Kidney (tissue), 14 donors: ENCODE results near the gene CPT1C. TPM values are rescaled to one million over a fixed set of nuclear protein-coding genes. Genes with fewer than 3 reads are reported as not detected.

Experiments
- DNase-seq, 5 donors: peaks; one replicate each; pipeline ENCODE4 v3.0.0-alpha.2; 2013 to 2020
- FAIRE-seq: peaks from 2 replicates; lab custom pipeline; 2012; peaks lifted over from hg19 to GRCh38; lab: Jason Lieb, UNC
- H3K27ac ChIP-seq, 2 donors: one replicate each; pipeline ENCODE4 v1.7.0; 2013; ENCODE audit warnings: low read depth in 2 of 2, low read length in 2 of 2, inconsistent platforms in 1 of 2
- H3K27me3 ChIP-seq: one replicate; pipeline ENCODE4 v1.7.1; 2013; ENCODE audit warnings: low read length, inconsistent platforms; ENCODE audit not compliant: control insufficient read depth, insufficient read depth
- H3K36me3 ChIP-seq, 3 donors: one replicate each; pipeline versions ENCODE4 v1.7.0 to v1.7.1; 2013; ENCODE audit warnings: low read length in 3 of 3, control low read depth in 1 of 3, inconsistent platforms in 1 of 3; ENCODE audit not compliant: insufficient read depth in 3 of 3, control insufficient read depth in 2 of 3
- H3K4me1 ChIP-seq, 3 donors: one replicate each; pipeline versions ENCODE4 v1.7.0 to v1.7.1; 2013; ENCODE audit warnings: low read length in 3 of 3, inconsistent platforms in 1 of 3, low read depth in 1 of 3; ENCODE audit not compliant: control insufficient read depth in 2 of 3, insufficient read depth in 2 of 3
- H3K4me3 ChIP-seq, 3 donors: one replicate each; pipeline versions ENCODE4 v1.7.0 to v1.8.1; 2013; ENCODE audit warnings: low read length in 3 of 3, control low read depth in 1 of 3, inconsistent platforms in 1 of 3
- H3K9ac ChIP-seq, 3 donors: one replicate each; pipeline versions ENCODE4 v1.7.0 to v1.7.1; 2013; ENCODE audit warnings: low read length in 3 of 3, control low read depth in 1 of 3, inconsistent platforms in 1 of 3
- H3K9me3 ChIP-seq, 3 donors: one replicate each; pipeline versions ENCODE4 v1.7.0 to v1.7.1; 2013; ENCODE audit warnings: low read length in 3 of 3, control low read depth in 1 of 3, inconsistent platforms in 1 of 3; ENCODE audit not compliant: control insufficient read depth in 2 of 3, insufficient read depth in 1 of 3
- CTCF ChIP-seq: IDR thresholded peaks from 3 replicates; pipeline ENCODE4 v1.5.1; 2012; ENCODE audit warnings: mild to moderate bottlenecking, moderate library complexity, borderline replicate concordance; ENCODE audit not compliant: insufficient read depth; ENCODE audit errors: extremely low read depth
- intact Hi-C: fragments of 100-400 bp; cut with DNase I; formaldehyde crosslinking; loops from one replicate; pipeline ENCODE4 v1.11.1; 2022
- polyA plus RNA-seq: library from polyadenylated mRNA; stranded (reverse); fragments of 350-450 nt; fragmentation: Illumina TruSeq; extraction: RNeasy Lipid Tissue Mini Kit (QIAGEN cat#74804); gene quantifications from one replicate; pipeline ENCODE4 v1.2.3, GENCODE V29; 2014; ENCODE audit warnings: low read depth, low replicate concordance; ENCODE audit not compliant: insufficient read depth
- total RNA-seq: library from RNA; stranded (reverse); fragmentation: NEBNext Ultra II Directional; extraction: Animal tissue kit (Norgen Biotek cat#: 25700); gene quantifications from one replicate; pipeline ENCODE4 v1.2.1, GENCODE V29; 2021
- donor health status: control.
- donor health status: control.
- donor health status: control.
- donor health status: control.
- donor health status: control.
- donor health status: DM: yes; HTN: yes; CAD: no.
- donor health status: Normal renal cell carcinoma (clear cell type).

The CPT1C gene
- total and polyA plus RNA-seq, 2 donors from 2014 or later = 2.6 to 6.0 TPM

- TF ChIP-seq CTCF = no peak
- H3K27ac ChIP-seq = no peak overlapping the region
- peaks cover 0 to 11% (median 5%) of the 10 kb centered on the region in 3 donors for H3K36me3 ChIP-seq
- no peak overlapping the region for H3K9ac ChIP-seq
- H3K4me3 ChIP-seq = no peak overlapping the region
- FAIRE-seq = no peak
- no peaks in the 10 kb centered on the region for H3K9me3 ChIP-seq
- peaks cover 7 to 15% (median 14%) of the 10 kb centered on the region in 3 donors for H3K4me1 ChIP-seq
- no peak for DNase-seq
- no peaks in the 10 kb centered on the region for H3K27me3 ChIP-seq
- intact Hi-C loops = no loop called here
Measured at GRCh38 chr19:49643466-49643865, 47.5 kb upstream of the CPT1C start.

GRCh38 chr19:49645592-49645991, 45.3 kb upstream of the CPT1C start:
- H3K4me1 ChIP-seq = peaks cover 7 to 14% (median 13%) of the 10 kb centered on the region in 3 donors
- DNase-seq (no peak), FAIRE-seq (no peak)
- H3K27ac ChIP-seq = no peak overlapping the region
- H3K36me3 ChIP-seq = peaks cover 0 to 21% (median 10%) of the 10 kb centered on the region in 3 donors
- no peaks in the 10 kb centered on the region for H3K9me3 ChIP-seq
- no peak overlapping the region for H3K9ac ChIP-seq
- TF ChIP-seq CTCF = no peak
- no peak overlapping the region for H3K4me3 ChIP-seq
- intact Hi-C loops = no loop called here
- H3K27me3 ChIP-seq = no peaks in the 10 kb centered on the region

GRCh38 chr19:49645995-49646394, 44.9 kb upstream of the CPT1C start:
- no peak for FAIRE-seq
- H3K36me3 ChIP-seq = peaks cover 0 to 21% (median 10%) of the 10 kb centered on the region in 3 donors
- peaks cover 7 to 14% (median 10%) of the 10 kb centered on the region in 3 donors for H3K4me1 ChIP-seq
- intact Hi-C loops = no loop called here
- no peaks in the 10 kb centered on the region for H3K9me3 ChIP-seq
- H3K9ac ChIP-seq = no peak overlapping the region
- H3K4me3 ChIP-seq = no peak overlapping the region
- TF ChIP-seq CTCF = no peak
- no peak overlapping the region for H3K27ac ChIP-seq
- DNase-seq = no peak
- H3K27me3 ChIP-seq = no peaks in the 10 kb centered on the region

GRCh38 chr19:49646586-49646985, 44.3 kb upstream of the CPT1C start:
- intact Hi-C loops = no loop called here

More at GRCh38 chr19:49646586-49646985, 44.3 kb upstream of the CPT1C start:
- Histone ChIP-seq H3K9ac (no peak overlapping the region), H3K36me3 (peaks cover 0 to 21% (median 12%) of the 10 kb centered on the region in 3 donors), H3K4me3 (no peak overlapping the region), H3K9me3 (no peaks in the 10 kb centered on the region), H3K4me1 (peaks cover 7 to 14% (median 10%) of the 10 kb centered on the region in 3 donors), H3K27ac (no peak overlapping the region), H3K27me3 (no peaks in the 10 kb centered on the region)
- DNase-seq (no peak), FAIRE-seq (no peak)
- no peak for TF ChIP-seq CTCF
